HG03095 (cell line): ENCODE data around the gene ACACA.
"Not testable (repeated sequence)": the region's sequence is repeated elsewhere in the genome, so short reads cannot be mapped to it uniquely, and the experiment has no call there.

ENCODE experiments used
- ATAC-seq: cut with Tn5 transposase; IDR thresholded peaks from one replicate; pipeline ENCODE4 v1.9.1; 2021; ENCODE audit warnings: moderate library complexity; ENCODE audit not compliant: unreplicated experiment

The ACACA gene

GRCh38 chr17:37356796-37357569 is 49.7 kb downstream of the ACACA start:
- ATAC-seq, result not testable (repeated sequence)

GRCh38 chr17:37346863-37347402 is 59.7 kb downstream of the ACACA start:
- ATAC-seq, result not testable (repeated sequence)

- ATAC-seq, result no peak
Observed at GRCh38 chr17:37344519-37344918, 62.1 kb downstream of the ACACA start.

- no peak for ATAC-seq
Observed at GRCh38 chr17:37342589-37342988, 64.0 kb downstream of the ACACA start.

GRCh38 chr17:37340804-37341203 is 65.8 kb downstream of the ACACA start:
- ATAC-seq, result no peak

- no peak for ATAC-seq
Observed at GRCh38 chr17:37339321-37339720, 67.3 kb downstream of the ACACA start.

GRCh38 chr17:37338847-37339246 is 67.8 kb downstream of the ACACA start:
- no peak for ATAC-seq

GRCh38 chr17:37327341-37328090 is 79.1 kb downstream of the ACACA start:
- no peak for ATAC-seq

GRCh38 chr17:37322826-37323561 is 83.6 kb downstream of the ACACA start:
- no peak for ATAC-seq

- no peak for ATAC-seq
Observed at GRCh38 chr17:37322106-37322505, 84.5 kb downstream of the ACACA start.

GRCh38 chr17:37318931-37319594 is 87.6 kb downstream of the ACACA start:
- no peak for ATAC-seq

GRCh38 chr17:37317867-37318266 is 88.8 kb downstream of the ACACA start:
- ATAC-seq, result no peak

- no peak for ATAC-seq
Observed at GRCh38 chr17:37315601-37316000, 91.0 kb downstream of the ACACA start.

- no peak for ATAC-seq
Observed at GRCh38 chr17:37312137-37312923, 94.3 kb downstream of the ACACA start.

GRCh38 chr17:37310940-37311339 is 95.7 kb downstream of the ACACA start:
- no peak for ATAC-seq

- no peak for ATAC-seq
Observed at GRCh38 chr17:37309051-37309450, 97.6 kb downstream of the ACACA start.

GRCh38 chr17:37305406-37305905 is 101.2 kb downstream of the ACACA start:
- no peak for ATAC-seq

- ATAC-seq, result no peak
Observed at GRCh38 chr17:37301288-37301687, 105.3 kb downstream of the ACACA start.

GRCh38 chr17:37300683-37301082 is 106.0 kb downstream of the ACACA start:
- ATAC-seq, result no peak
